Mononuclear cell (primary cell): ENCODE data around the gene BORCS8. TPM values are rescaled to one million over a fixed set of nuclear protein-coding genes. Genes with fewer than 3 reads are reported as not detected.

Experiments used
- H3K27me3 ChIP-seq: 2 replicates; pipeline ENCODE4 v1.6.0; 2011; ENCODE audit warnings: low read length, control low read depth; ENCODE audit not compliant: insufficient read depth
- H3K4me1 ChIP-seq: 2 replicates; pipeline ENCODE4 v1.5.1; 2011; ENCODE audit warnings: mild to moderate bottlenecking, low read length, control low read depth; ENCODE audit not compliant: insufficient read depth
- H3K4me3 ChIP-seq: 2 replicates; pipeline ENCODE4 v1.5.1; 2011; ENCODE audit warnings: mild to moderate bottlenecking, low read length, moderate library complexity
- H3K9me3 ChIP-seq: 2 replicates; pipeline ENCODE4 v1.5.1; 2011; ENCODE audit warnings: low read depth, mild to moderate bottlenecking, control low read depth, low read length
- total RNA-seq: library from RNA; depleted of rRNA; stranded (reverse); fragments of >200 nt; gene quantifications from one replicate; pipeline ENCODE4 v1.2.3, GENCODE V29; 2012

BORCS8 gene
- total RNA-seq, 1 donor: 4.6 TPM

DNA sequence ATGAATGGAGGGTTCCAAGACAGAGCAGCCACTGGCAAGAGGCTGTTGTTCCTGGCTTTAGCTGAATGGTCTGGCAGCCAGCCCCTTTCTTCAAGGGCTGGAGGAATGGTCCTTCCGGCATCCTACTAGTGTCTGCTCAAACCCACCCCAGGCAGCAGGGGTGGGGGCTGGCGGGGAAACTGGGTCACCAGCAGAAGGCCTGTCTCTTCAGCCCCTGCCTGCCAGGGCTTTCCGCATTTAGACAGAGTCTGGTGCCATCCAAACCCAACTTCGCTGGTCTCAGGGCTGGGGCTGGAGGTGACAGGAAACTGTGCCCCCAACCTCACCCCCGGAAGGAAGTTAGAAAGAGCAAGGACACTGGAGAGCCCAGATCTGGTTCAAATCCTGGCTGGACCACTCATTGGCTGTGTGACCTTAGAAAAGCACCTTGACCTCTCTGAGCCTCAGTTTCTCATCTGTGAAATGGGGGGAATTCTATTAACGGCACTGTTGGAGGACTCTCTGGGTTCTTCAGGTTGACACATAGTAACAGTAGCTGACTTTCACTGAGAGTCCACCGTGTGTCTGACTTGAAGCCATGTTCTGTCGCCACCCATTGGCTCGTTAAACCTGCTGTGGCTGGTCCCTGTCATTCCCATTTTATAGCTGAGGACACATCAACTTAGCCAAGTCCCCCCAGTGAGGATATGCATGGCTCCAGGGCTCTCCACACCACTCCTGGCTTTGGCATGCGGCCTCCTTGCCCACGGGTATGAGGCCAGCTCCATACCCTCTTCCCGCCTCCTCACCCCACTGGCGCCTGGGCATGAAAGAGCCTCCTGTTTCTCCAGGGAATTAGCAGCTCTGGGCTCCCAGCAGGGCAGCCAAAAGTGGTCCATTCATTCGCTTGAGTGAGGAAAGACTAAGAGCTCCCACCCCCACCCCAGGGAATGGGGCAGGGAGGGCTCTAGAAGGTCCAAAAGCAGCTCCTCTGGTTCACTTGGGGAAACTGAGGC, 13.8 kb upstream of the BORCS8 start:
- peaks cover 26% of the 10 kb centered on the region for H3K4me1 ChIP-seq
- H3K27me3 ChIP-seq: no peaks in the 10 kb centered on the region
- no peaks in the 10 kb centered on the region for H3K9me3 ChIP-seq
- H3K4me3 ChIP-seq: no peak overlapping the region

DNA sequence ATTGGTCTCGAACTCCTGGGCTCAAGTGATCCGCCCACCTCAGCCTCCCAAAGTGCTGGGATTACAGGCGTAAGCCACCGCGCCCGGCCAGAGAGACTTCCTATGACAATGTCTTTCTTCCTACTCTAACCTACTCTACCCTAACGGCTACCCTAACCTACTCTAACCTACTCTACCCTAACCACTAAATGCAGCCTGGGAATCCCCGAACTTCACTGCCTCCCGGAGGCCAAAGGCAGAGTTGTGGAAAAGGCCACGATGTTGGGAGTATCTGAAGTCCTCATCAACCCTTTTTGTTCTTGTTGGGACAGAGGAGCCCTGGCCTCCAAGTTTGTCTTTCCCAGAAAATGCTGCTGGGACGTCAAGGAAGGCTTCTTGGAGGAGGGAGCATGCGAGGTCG, 12.2 kb upstream of the BORCS8 start:
- Histone ChIP-seq H3K4me3 (no peak overlapping the region), H3K4me1 (peaks cover 26% of the 10 kb centered on the region), H3K9me3 (no peaks in the 10 kb centered on the region), H3K27me3 (no peaks in the 10 kb centered on the region)

DNA sequence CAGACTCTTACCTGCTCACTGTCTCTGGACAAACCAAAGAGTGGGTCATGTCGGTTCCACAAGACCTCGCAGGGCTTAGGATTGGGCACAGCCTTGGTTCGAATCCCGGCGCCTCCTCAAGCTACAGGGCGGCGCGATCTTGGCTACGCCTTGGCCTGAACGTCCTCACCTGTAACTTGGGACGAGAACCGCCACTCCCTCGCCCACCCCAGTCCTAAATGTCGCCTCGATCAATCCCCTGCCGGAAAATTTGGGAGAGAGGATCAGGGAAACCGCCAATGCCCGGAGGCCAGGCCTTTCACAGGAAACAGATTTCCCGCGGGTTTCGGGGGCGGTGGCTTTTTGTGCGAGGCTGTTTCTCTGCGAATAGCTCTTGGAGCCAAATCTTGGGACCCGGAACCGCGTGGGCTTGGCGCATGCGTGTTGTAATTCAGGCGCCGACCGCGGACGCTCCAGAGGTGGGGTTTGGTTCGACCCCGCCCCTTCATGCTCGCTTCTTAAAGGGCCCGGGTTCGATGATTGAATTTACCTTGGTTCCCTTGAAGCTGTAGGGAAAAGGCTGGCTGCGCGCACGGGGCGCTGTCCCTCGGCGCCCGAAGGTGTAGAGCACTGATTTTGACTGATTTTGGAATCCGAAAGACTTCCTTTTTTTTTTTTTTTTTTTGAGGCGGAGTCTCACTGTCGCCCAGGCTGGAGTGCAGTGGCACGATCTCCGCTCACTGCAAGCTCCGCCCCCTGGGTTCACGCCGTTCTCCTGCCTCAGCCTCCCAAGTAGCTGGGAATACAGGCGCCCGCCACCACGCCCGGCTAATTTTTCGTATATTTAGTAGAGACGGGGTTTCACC, 11.3 kb upstream of the BORCS8 start, which contains the start of gene NR2C2AP:
Gene NR2C2AP (minus strand): TSS at position 403 of the 845 bp plus-strand sequence. CDS start 354 bp downstream, at position 49.
- H3K4me1 ChIP-seq: peaks cover 26% of the 10 kb centered on the region
- no peaks in the 10 kb centered on the region for H3K27me3 ChIP-seq
- peak within 1 kb of the TSS; percentile 64 for H3K4me3 ChIP-seq
- no peaks in the 10 kb centered on the region for H3K9me3 ChIP-seq

DNA sequence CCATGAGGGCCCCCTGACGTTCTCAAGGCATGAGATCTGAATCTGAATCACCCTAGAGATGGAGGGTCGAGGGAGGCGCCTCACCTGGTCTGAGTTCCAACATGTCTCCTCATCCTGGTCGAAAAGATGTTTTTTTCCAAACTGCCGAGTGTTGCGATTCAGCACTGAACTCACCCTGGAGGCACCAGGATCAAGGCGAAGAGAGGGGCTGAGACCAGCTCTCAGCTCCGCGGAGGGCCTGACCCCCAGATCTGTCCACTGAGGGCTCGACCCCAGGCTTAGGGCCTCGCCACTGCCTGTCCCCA, 10.7 kb upstream of the BORCS8 start:
- H3K27me3 ChIP-seq: no peaks in the 10 kb centered on the region
- peaks cover 24% of the 10 kb centered on the region for H3K4me1 ChIP-seq
- no peaks in the 10 kb centered on the region for H3K9me3 ChIP-seq
- H3K4me3 ChIP-seq: peak overlapping the region; percentile 64

DNA sequence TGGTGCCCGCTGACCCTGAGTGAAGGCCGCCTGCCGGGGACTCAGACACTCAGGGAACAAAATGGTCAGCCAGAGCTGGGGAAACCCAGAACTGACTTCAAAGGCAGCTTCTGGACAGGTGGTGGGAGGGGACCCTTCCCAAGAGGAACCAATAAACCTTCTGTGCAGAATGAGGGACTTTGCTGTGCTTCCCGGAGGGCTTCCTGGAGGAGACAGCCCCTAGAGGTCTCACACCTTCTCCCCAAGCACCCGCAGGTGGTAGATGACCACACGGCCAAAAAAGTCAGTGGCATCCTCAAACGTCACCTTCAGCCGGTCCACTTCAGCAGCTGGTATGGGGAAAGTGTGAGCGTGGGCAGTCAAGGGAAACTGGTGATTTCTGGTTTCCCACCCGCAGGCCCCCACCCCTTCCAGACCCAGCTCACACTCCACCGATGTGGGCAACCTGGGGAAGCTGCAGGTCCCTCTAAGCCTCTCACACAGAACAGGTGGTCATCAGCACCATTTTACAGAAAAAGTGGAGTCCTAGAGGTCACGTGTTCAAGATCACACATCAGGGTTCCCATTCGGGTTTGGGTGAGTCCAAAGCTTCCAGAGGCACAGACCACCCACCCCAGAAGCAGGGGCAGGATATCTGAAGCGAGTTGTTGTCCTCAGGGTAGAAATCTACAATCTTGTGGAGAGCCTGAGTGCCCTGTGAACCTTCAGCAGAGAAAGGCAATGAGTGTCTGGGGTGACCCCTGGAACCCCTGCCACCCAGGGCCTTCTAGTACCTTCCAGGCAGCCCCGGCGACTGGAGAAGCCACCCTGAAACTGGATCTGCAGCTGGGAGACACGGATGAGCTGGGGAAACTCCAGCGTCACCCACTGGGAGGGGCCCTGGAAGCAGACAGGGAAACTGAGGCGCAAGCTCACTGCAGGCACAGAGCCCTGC, 10.0 kb upstream of the BORCS8 start:
- Histone ChIP-seq H3K4me1 (peaks cover 17% of the 10 kb centered on the region), H3K27me3 (no peaks in the 10 kb centered on the region), H3K4me3 (no peak overlapping the region), H3K9me3 (no peaks in the 10 kb centered on the region)

DNA sequence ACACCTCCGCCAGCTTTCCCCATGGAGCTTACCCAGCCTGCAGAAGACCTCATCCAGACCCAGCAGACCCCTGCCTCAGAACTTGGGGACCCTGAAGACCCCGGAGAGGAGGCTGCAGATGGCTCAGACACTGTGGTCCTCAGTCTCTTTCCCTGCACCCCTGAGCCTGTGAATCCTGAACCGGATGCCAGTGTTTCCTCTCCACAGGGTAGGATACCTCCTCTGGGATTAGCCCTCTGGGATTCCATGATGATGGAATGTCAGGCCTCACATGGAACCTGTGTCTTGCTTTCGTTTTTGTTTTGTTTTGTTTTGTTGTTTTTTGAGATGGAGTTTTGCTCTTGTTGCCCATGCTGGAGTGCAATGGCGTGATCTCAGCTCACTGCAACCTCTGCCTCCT, 2.0 kb upstream of the BORCS8 start:
- Histone ChIP-seq H3K4me1 (peaks cover 45% of the 10 kb centered on the region), H3K4me3 (no peak overlapping the region), H3K27me3 (no peaks in the 10 kb centered on the region), H3K9me3 (no peaks in the 10 kb centered on the region)

DNA sequence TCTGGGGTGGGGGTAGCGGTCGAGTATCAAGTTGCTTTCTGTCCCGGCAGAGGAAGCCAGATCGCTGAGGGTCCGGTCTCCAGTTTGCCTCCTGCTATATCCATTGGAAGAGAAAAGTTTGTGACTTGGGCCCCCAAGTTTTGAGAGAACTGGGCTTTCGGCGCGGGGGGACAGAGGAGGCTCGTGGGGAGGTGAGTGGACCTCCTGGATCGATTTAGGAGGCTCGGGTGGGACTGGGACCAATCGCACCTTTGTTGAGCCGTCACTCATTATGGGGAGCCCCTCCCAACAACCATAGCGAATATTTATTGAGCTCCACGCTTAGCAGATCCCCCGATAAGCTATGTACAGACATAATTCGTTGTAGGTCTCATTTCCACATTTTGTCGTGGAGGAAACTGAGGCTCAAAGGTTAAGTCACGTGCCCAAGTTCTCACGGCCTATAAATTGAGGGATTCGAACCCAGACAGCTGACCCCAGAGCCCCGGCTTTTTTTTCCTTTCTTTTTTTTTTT, 1.0 kb upstream of the BORCS8 start:
- H3K27me3 ChIP-seq: no peaks in the 10 kb centered on the region
- no peaks in the 10 kb centered on the region for H3K9me3 ChIP-seq
- H3K4me1 ChIP-seq: peaks cover 49% of the 10 kb centered on the region
- H3K4me3 ChIP-seq: peak overlapping the region; percentile 82

DNA sequence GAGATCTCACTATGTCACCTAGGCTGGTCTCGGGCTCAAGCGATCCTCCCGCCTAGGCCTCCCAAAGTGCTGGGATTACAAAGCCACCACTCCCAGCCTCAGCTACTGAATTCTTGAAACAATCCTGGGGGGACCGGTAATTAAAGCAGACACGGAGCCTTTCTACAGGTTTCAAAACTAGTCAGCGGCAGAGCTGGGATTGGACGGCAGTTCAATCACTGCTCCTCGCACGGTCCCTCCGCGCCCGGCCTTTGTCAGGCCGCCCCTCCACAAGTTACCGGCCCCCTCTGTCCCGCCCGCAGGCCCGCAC, 229 bp downstream of the BORCS8 start:
- Histone ChIP-seq H3K9me3 (no peaks in the 10 kb centered on the region), H3K27me3 (no peaks in the 10 kb centered on the region), H3K4me1 (peaks cover 54% of the 10 kb centered on the region), H3K4me3 (peak overlapping the region; percentile 82)

DNA sequence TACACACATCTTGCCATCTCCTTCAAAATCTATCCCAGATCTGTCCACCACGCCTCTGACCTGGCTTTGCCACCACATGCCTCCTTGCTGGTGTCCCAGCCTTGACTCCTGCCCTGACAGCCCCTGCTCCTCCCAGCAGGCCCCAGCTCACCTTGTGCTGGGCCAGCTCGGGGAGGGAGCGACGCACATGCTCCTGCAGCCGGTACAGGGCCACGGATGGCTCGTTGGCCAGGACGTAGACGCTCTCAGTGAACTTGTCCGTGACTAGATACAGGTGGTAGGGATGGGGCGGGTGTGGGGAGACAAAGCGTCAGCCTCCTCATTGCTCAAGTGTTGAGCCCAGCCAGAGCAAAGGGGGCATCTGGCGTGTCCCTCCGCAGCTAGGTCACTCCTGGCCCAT, 5.2 kb downstream of the BORCS8 start:
- Histone ChIP-seq H3K4me1 (peaks cover 40% of the 10 kb centered on the region), H3K27me3 (no peaks in the 10 kb centered on the region), H3K4me3 (no peak overlapping the region), H3K9me3 (no peaks in the 10 kb centered on the region)

DNA sequence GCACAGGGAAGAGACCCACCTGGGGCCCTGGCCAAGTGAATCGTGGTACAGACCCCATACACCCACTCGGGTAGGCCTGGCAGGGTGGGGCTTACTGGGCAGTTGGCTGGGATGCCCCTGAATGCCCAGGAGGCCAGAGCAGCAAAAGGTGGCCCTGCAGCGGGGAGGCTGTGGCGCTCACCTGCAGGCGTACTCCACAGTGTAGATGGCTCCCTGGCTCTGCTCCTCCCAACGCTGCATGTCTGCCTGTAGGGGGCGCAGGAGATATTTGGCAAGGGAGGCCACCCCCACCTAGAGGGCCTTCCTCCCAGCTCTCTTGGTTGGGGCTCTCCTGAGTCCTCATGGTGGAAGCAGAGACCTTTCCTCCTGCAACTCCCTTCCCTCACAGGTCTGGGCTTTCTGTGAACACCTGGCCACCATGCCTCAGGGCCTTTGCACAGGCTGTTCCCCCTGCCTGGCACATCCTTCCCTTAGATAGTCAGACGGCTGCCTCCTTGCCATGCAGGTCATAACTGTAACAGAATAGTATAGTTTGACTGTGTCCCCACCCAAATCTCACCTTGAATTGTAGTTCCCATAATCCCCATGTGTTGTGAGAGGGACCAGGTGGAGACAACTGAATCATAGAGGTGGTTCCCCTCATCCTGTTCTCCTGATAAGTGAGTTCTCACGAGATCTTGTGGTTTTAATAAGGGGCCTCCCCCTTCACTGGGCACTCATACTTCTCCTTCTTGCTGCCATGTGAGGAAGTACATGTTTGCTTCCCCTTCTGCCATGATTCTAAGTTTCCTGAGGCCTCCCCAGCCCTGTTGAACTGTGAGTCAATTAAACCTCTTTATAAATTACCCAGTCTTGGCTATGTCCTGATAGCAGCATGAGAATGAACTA, 5.9 kb downstream of the BORCS8 start:
- Histone ChIP-seq H3K4me1 (peaks cover 36% of the 10 kb centered on the region), H3K4me3 (no peak overlapping the region), H3K27me3 (no peaks in the 10 kb centered on the region), H3K9me3 (no peaks in the 10 kb centered on the region)

DNA sequence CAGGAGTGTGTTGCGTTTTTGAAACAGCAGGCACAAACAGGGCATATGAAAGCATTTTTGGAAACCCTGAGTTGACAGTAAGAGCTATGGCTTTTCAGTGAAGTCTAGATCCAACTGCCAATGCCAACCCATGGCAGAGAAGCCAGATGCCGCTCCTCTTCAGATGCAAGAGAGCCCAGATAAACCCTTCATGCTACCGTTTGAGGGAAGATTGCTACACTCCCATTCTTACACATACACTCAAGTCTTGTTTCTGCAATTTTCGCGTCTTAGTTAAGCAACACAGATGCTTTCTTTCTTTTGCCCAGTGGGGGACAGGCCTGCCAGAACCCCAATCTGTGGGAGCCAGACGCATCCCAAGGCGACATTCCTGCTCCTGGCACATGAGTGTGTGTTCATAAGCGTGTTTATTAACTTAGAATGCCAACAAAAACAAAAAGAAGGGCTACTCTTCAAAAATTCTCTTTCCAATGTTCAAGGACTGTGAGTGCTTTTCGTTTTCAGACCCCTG, 10.4 kb downstream of the BORCS8 start:
- H3K9me3 ChIP-seq: no peaks in the 10 kb centered on the region
- H3K4me1 ChIP-seq: peaks cover 4% of the 10 kb centered on the region
- H3K27me3 ChIP-seq: no peaks in the 10 kb centered on the region
- no peak overlapping the region for H3K4me3 ChIP-seq

DNA sequence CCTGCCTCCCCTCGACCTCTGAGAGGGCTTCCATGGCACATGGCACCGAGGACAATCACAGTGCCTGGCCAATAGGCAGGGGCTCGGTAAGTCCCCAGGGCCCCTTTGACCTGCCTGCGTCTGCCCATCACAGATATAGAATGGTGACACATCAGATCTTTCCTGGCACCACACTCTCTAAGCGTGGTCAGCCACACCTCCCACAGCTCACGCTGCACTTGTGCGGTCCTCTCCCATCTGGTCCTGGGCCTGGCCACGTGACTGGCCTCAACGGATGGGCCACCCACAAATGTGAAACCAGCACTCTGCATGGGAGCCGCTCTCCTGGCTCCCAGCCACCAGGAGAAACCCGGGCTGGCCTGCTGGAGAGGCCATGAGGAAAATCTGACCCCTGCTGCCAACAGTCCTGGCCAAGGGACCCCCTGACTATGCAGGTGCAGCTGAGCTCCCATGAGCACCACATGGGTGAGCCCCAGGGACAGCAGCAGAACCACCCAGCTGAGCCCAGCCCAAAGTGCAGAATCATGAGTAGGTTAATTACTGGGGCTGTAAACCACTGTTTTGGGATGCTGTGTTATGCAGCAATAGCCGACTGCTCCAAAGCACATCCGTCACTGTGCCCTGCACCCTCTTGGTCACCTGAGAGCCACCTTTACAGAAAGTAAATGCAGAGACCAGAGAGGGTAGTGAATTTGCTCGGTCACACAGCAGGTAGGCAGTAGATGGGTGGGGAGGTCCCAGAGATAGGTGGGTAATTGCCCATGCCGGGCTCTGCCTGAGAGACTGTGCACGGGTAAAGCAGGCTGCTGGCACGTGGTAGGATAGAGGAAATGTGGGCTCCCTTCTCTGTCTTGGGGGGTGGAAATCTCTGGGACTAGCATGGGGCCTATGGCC, 12.2 kb downstream of the BORCS8 start:
- no peaks in the 10 kb centered on the region for H3K27me3 ChIP-seq
- H3K4me1 ChIP-seq: peaks cover 3% of the 10 kb centered on the region
- no peak overlapping the region for H3K4me3 ChIP-seq
- no peaks in the 10 kb centered on the region for H3K9me3 ChIP-seq

DNA sequence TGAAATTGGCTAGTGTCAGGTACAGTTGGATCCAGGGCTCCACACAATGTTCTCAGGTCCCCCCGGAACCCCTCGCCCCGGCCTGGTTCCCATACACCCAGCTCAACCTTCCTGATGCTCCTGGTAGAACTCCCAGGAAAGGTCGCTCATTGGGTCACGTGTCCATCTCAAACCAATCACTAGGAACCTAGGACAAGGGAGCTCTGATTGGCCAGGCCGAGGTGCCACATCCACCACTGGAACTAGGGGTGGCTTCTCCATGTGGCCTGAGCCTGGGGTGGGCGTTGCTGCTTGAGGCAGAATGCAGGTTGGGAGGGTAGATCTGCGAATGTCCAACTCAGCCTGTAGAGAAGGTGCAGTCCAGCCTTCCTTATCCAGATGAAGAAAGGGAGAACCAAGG, 15.0 kb downstream of the BORCS8 start:
- Histone ChIP-seq H3K4me3 (no peak overlapping the region), H3K27me3 (no peaks in the 10 kb centered on the region), H3K4me1 (peaks cover 6% of the 10 kb centered on the region), H3K9me3 (no peaks in the 10 kb centered on the region)
